Measurements from ENCODE around the gene IQSEC3. TPM values are rescaled to one million over a fixed set of nuclear protein-coding genes. Genes with fewer than 3 reads are reported as not detected.
"Not testable (repeated sequence)": the region's sequence is repeated elsewhere in the genome, so short reads cannot be mapped to it uniquely, and the experiment has no call there.

The IQSEC3 gene
- total RNA-seq, 2 experiments from 2014 or later: 3.2 to 3.6 TPM

GRCh38 chr12:46542-46941 lies 20.0 kb upstream of the IQSEC3 start:
- H3K4me3 Mint-ChIP-seq, H3K4me1 Mint-ChIP-seq, H3K36me3 Mint-ChIP-seq, DNase-seq, H3K9me3 Mint-ChIP-seq, H3K27ac Mint-ChIP-seq: not testable (repeated sequence)
- peaks cover 32% of the 10 kb centered on the region for H3K27me3 Mint-ChIP-seq

GRCh38 chr12:47699-48226 lies 18.8 kb upstream of the IQSEC3 start:
- DNase-seq, H3K4me1 Mint-ChIP-seq, H3K4me3 Mint-ChIP-seq, H3K36me3 Mint-ChIP-seq, H3K9me3 Mint-ChIP-seq, H3K27ac Mint-ChIP-seq: not testable (repeated sequence)
- peaks cover 41% of the 10 kb centered on the region for H3K27me3 Mint-ChIP-seq

- not testable (repeated sequence) for H3K4me1 Mint-ChIP-seq
Observed at GRCh38 chr12:49149-49548, 17.4 kb upstream of the IQSEC3 start.

GRCh38 chr12:51087-51486 lies 15.5 kb upstream of the IQSEC3 start:
- not testable (repeated sequence) for H3K36me3 Mint-ChIP-seq, DNase-seq, H3K9me3 Mint-ChIP-seq, H3K4me3 Mint-ChIP-seq, H3K4me1 Mint-ChIP-seq, H3K27ac Mint-ChIP-seq
- peaks cover 50% of the 10 kb centered on the region for H3K27me3 Mint-ChIP-seq

More at GRCh38 chr12:49149-49548, 17.4 kb upstream of the IQSEC3 start:
- not testable (repeated sequence) for H3K9me3 Mint-ChIP-seq, H3K4me3 Mint-ChIP-seq, DNase-seq, H3K27ac Mint-ChIP-seq, H3K36me3 Mint-ChIP-seq
- peaks cover 46% of the 10 kb centered on the region for H3K27me3 Mint-ChIP-seq

- peaks cover 59% of the 10 kb centered on the region for H3K27me3 Mint-ChIP-seq
- not testable (repeated sequence) for H3K4me1 Mint-ChIP-seq, H3K9me3 Mint-ChIP-seq, DNase-seq, H3K36me3 Mint-ChIP-seq, H3K27ac Mint-ChIP-seq, H3K4me3 Mint-ChIP-seq
Observed at GRCh38 chr12:51962-52361, 14.6 kb upstream of the IQSEC3 start.

GRCh38 chr12:52902-53734 lies 13.4 kb upstream of the IQSEC3 start:
- H3K9me3 Mint-ChIP-seq, H3K27ac Mint-ChIP-seq, H3K4me1 Mint-ChIP-seq, H3K4me3 Mint-ChIP-seq, DNase-seq, H3K36me3 Mint-ChIP-seq: not testable (repeated sequence)
- H3K27me3 Mint-ChIP-seq: peaks cover 62% of the 10 kb centered on the region

GRCh38 chr12:53735-54730 lies 12.5 kb upstream of the IQSEC3 start:
- H3K9me3 Mint-ChIP-seq: peaks cover 13% of the 10 kb centered on the region
- no peak overlapping the region for H3K27ac Mint-ChIP-seq
- H3K4me1 Mint-ChIP-seq: no peaks in the 10 kb centered on the region
- peaks cover 66% of the 10 kb centered on the region for H3K27me3 Mint-ChIP-seq
- peaks cover 5% of the 10 kb centered on the region for H3K36me3 Mint-ChIP-seq
- no peak overlapping the region for H3K4me3 Mint-ChIP-seq
- DNase-seq: no peak

- peaks cover 5% of the 10 kb centered on the region for H3K36me3 Mint-ChIP-seq
- DNase-seq: no peak
- H3K27ac Mint-ChIP-seq: no peak overlapping the region
- H3K4me3 Mint-ChIP-seq: no peak overlapping the region
- H3K27me3 Mint-ChIP-seq: peaks cover 70% of the 10 kb centered on the region
- no peaks in the 10 kb centered on the region for H3K4me1 Mint-ChIP-seq
- H3K9me3 Mint-ChIP-seq: peaks cover 20% of the 10 kb centered on the region
Observed at GRCh38 chr12:54750-55535, 11.6 kb upstream of the IQSEC3 start.

GRCh38 chr12:56683-57346 lies 9.8 kb upstream of the IQSEC3 start:
- Mint-ChIP-seq H3K4me1 (no peaks in the 10 kb centered on the region), H3K4me3 (no peak overlapping the region), H3K27me3 (peaks cover 79% of the 10 kb centered on the region)

GRCh38 chr12:57539-57938 lies 9.0 kb upstream of the IQSEC3 start:
- peaks cover 5% of the 10 kb centered on the region for H3K36me3 Mint-ChIP-seq
- H3K4me1 Mint-ChIP-seq: no peaks in the 10 kb centered on the region
- peaks cover 33% of the 10 kb centered on the region for H3K9me3 Mint-ChIP-seq
- no peak for DNase-seq
- H3K4me3 Mint-ChIP-seq: no peak overlapping the region
- H3K27ac Mint-ChIP-seq: no peak overlapping the region
- peaks cover 76% of the 10 kb centered on the region for H3K27me3 Mint-ChIP-seq

More at GRCh38 chr12:56683-57346, 9.8 kb upstream of the IQSEC3 start:
- peaks cover 30% of the 10 kb centered on the region for H3K9me3 Mint-ChIP-seq
- peaks cover 5% of the 10 kb centered on the region for H3K36me3 Mint-ChIP-seq
- DNase-seq: no peak
- H3K27ac Mint-ChIP-seq: no peak overlapping the region

GRCh38 chr12:58832-59231 lies 7.7 kb upstream of the IQSEC3 start:
- Mint-ChIP-seq H3K4me3 (no peak overlapping the region), H3K4me1 (no peaks in the 10 kb centered on the region), H3K9me3 (peaks cover 33% of the 10 kb centered on the region), H3K27me3 (peaks cover 69% of the 10 kb centered on the region), H3K36me3 (peaks cover 5% of the 10 kb centered on the region), H3K27ac (no peak overlapping the region)
- DNase-seq: no peak

- Mint-ChIP-seq H3K9me3 (peaks cover 33% of the 10 kb centered on the region), H3K27me3 (peaks cover 61% of the 10 kb centered on the region)
- H3K36me3 Mint-ChIP-seq, H3K4me1 Mint-ChIP-seq, H3K4me3 Mint-ChIP-seq, H3K27ac Mint-ChIP-seq, DNase-seq: not testable (repeated sequence)
Observed at GRCh38 chr12:61845-62244, 4.7 kb upstream of the IQSEC3 start.

GRCh38 chr12:65491-66063 lies 990 bp upstream of the IQSEC3 start:
- H3K36me3 Mint-ChIP-seq, H3K27ac Mint-ChIP-seq, H3K9me3 Mint-ChIP-seq, DNase-seq, H3K4me3 Mint-ChIP-seq, H3K4me1 Mint-ChIP-seq: not testable (repeated sequence)
- H3K27me3 Mint-ChIP-seq: peaks cover 50% of the 10 kb centered on the region
